ENCODE measurements around the gene KCNAB2.
A peak's percentile ranks its signal among the peaks of the same experiment; 100 is the strongest.

Gene KCNAB2

DNA sequence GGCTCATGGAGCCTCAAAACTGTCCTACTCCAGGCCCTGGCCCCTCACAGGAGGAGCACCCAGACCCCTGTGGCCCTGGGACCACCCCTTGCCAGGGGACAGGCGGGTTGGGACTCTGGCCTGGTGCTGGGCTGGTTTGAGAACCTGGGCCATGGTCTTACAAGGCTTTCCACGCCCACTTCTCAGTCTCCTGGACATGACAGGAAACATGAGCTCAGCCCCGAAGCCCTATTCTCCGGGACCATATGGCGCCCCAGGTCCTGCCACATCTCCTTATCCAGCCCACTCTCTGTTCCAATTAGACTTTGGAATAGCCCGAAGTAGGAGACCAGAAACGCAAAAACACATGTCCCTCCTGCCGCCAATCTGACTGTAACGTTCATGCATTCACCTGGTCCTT lies 47.9 kb downstream of the KCNAB2 start:
- H3K27ac ChIP-seq (replicated peaks): no peak overlapping the region
- TF ChIP-seq SPI1 (IDR thresholded peaks at IDR 0.05; ENCODE audit: borderline replicate concordance, low read depth): no peak
- DNase-seq (ENCODE audit: low read depth in 1 of 2, low spot score in 1 of 2): no peak
- H3K27me3 ChIP-seq (ENCODE audit: insufficient read depth, poor library complexity, severe bottlenecking): no peaks in the 10 kb centered on the region
- H3K4me3 ChIP-seq (replicated peaks; ENCODE audit: insufficient read depth, low read length): no peak overlapping the region

DNA sequence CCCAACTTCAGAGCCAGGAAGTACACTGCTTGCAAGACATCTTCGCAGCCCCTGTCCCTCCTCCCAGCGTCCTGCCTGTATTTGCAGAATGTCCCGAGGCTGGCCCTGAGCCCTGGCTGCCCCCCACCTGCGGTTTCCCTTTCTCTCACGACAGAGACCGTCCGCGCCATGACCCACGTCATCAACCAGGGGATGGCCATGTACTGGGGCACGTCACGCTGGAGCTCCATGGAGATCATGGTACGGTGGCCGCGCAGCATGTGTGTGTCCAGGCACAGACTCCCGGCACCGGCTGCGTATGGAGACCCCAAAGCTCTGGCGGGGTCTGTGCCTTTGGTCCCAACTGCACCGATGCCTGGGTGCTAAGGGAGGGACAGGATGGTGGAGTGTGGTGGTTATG lies 48.6 kb downstream of the KCNAB2 start:
- no peak overlapping the region for H3K4me3 ChIP-seq (replicated peaks; ENCODE audit: insufficient read depth, low read length)
- no peak for DNase-seq (ENCODE audit: low read depth in 1 of 2, low spot score in 1 of 2)
- no peaks in the 10 kb centered on the region for H3K27me3 ChIP-seq (ENCODE audit: insufficient read depth, poor library complexity, severe bottlenecking)
- H3K27ac ChIP-seq (replicated peaks): no peak overlapping the region
- TF ChIP-seq POLR2AphosphoS5 (IDR thresholded peaks at IDR 0.05; ENCODE audit: low read depth) (0 out of 2 replicates have a peak, but pooled peaks have one; percentile 16), GABPA (IDR thresholded peaks at IDR 0.05; ENCODE audit: low read depth) (no peak)

DNA sequence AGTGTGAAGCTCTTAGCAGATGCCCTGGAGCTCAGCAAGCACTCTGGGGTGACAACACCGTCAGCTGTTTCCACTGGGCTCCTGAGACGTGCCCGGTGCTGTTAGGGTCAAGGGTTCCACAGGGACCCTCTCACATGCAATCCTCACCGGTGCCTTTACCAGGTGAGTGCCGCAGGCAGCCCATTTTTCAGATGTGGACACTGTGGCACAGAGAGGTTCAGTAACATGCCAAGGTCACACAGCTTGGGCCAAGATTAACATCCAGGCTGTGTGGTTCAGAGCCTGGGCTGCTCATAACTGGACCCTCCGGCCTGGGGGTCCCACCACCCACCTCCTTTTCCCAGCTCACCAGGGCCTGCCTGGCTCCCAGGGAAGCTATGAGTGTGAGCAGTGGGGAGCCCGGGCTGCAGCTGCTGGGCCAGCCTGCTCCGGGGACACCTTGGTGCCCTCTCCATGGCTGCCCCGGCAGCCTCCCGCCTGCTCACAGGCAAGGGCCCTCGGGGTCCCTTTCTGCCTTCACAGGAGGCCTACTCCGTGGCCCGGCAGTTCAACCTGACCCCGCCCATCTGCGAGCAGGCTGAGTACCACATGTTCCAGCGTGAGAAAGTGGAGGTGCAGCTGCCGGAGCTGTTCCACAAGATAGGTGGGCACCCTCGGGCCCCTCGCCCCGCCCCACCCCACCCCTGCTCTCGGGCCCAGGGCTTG lies 49.3 kb downstream of the KCNAB2 start:
- no peak overlapping the region for H3K4me3 ChIP-seq (replicated peaks; ENCODE audit: insufficient read depth, low read length)
- DNase-seq (ENCODE audit: low read depth in 1 of 2, low spot score in 1 of 2): no peak

DNA sequence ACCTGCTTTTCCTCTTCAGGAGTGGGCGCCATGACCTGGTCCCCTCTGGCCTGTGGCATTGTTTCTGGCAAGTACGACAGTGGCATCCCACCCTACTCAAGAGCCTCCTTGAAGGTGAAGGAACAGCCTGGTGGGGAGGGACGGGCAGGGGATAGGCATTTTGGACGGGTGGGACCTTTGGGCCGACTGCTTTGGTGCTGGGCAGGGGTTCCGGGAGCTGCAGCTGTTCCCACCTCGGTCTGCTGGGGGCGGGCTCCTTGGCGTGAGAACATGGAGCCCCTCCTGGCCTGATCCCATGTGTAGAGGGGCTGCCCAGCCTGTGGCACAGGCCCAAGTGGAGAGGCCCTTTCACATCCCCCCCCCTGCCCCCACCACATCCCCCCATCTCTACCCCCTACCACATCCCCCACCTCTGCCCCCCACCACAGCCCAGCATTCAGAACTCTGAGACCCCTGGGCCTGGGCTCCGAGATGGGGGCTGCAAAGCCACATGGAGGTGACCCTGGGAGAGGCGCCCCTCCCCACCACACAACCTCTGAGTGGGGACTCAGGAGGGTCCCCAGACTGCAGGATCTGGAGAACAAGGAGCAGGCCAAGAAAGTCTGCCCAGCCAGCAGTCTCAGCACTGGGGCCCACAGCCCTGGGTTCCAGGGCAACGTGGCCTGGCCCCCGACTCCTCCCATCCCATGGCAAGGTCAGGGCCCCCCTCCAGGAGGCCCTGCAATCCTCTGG lies 50.0 kb downstream of the KCNAB2 start:
- TF ChIP-seq, protein P1, sequence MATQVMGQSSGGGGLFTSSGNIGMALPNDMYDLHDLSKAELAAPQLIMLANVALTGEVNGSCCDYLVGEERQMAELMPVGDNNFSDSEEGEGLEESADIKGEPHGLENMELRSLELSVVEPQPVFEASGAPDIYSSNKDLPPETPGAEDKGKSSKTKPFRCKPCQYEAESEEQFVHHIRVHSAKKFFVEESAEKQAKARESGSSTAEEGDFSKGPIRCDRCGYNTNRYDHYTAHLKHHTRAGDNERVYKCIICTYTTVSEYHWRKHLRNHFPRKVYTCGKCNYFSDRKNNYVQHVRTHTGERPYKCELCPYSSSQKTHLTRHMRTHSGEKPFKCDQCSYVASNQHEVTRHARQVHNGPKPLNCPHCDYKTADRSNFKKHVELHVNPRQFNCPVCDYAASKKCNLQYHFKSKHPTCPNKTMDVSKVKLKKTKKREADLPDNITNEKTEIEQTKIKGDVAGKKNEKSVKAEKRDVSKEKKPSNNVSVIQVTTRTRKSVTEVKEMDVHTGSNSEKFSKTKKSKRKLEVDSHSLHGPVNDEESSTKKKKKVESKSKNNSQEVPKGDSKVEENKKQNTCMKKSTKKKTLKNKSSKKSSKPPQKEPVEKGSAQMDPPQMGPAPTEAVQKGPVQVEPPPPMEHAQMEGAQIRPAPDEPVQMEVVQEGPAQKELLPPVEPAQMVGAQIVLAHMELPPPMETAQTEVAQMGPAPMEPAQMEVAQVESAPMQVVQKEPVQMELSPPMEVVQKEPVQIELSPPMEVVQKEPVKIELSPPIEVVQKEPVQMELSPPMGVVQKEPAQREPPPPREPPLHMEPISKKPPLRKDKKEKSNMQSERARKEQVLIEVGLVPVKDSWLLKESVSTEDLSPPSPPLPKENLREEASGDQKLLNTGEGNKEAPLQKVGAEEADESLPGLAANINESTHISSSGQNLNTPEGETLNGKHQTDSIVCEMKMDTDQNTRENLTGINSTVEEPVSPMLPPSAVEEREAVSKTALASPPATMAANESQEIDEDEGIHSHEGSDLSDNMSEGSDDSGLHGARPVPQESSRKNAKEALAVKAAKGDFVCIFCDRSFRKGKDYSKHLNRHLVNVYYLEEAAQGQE (IDR thresholded peaks at IDR 0.05; ENCODE audit: insufficient replicate concordance, low read depth): no peak
- TF ChIP-seq GABPA (IDR thresholded peaks at IDR 0.05; ENCODE audit: low read depth): no peak
- TF ChIP-seq, protein P2, sequence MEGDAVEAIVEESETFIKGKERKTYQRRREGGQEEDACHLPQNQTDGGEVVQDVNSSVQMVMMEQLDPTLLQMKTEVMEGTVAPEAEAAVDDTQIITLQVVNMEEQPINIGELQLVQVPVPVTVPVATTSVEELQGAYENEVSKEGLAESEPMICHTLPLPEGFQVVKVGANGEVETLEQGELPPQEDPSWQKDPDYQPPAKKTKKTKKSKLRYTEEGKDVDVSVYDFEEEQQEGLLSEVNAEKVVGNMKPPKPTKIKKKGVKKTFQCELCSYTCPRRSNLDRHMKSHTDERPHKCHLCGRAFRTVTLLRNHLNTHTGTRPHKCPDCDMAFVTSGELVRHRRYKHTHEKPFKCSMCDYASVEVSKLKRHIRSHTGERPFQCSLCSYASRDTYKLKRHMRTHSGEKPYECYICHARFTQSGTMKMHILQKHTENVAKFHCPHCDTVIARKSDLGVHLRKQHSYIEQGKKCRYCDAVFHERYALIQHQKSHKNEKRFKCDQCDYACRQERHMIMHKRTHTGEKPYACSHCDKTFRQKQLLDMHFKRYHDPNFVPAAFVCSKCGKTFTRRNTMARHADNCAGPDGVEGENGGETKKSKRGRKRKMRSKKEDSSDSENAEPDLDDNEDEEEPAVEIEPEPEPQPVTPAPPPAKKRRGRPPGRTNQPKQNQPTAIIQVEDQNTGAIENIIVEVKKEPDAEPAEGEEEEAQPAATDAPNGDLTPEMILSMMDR (IDR thresholded peaks at IDR 0.05; ENCODE audit: insufficient read depth, low read length): no peak
- no peak for TF ChIP-seq POLR2AphosphoS5 (IDR thresholded peaks at IDR 0.05; ENCODE audit: low read depth)
- TF ChIP-seq SPI1 (IDR thresholded peaks at IDR 0.05; ENCODE audit: borderline replicate concordance, low read depth): no peak
- no peaks in the 10 kb centered on the region for H3K27me3 ChIP-seq (ENCODE audit: insufficient read depth, poor library complexity, severe bottlenecking)
- H3K4me3 ChIP-seq (replicated peaks; ENCODE audit: insufficient read depth, low read length): no peak overlapping the region
- DNase-seq (ENCODE audit: low read depth in 1 of 2, low spot score in 1 of 2): no peak
- no peak overlapping the region for H3K27ac ChIP-seq (replicated peaks)

More for the DNA sequence above, 49.3 kb downstream of the KCNAB2 start:
- no peak; the same call in 1 of the 2 replicates for TF ChIP-seq POLR2AphosphoS5 (IDR thresholded peaks at IDR 0.05; ENCODE audit: low read depth)
- TF ChIP-seq, protein P1 (IDR thresholded peaks at IDR 0.05; ENCODE audit: insufficient replicate concordance, low read depth): no peak
- TF ChIP-seq, protein P2 (IDR thresholded peaks at IDR 0.05; ENCODE audit: insufficient read depth, low read length): no peak
- no peak for TF ChIP-seq GABPA (IDR thresholded peaks at IDR 0.05; ENCODE audit: low read depth)
- Histone ChIP-seq H3K27ac (replicated peaks) (no peak overlapping the region), H3K27me3 (ENCODE audit: insufficient read depth, poor library complexity, severe bottlenecking) (no peaks in the 10 kb centered on the region)

Data from HL-60 (cell line).